ENCODE results near the gene FAM78B.

The FAM78B gene

GRCh38 chr1:166083887-166084286 is 82.9 kb downstream of the FAM78B start:
- no peak for TF ChIP-seq CTCF (IDR thresholded peaks at IDR 0.05; ENCODE audit: low read depth, low read length)
- no peak overlapping the region for H3K4me3 ChIP-seq (ENCODE audit: low read depth, low read length)
- H3K4me1 ChIP-seq: no peaks in the 10 kb centered on the region
- H3K27me3 ChIP-seq: no peaks in the 10 kb centered on the region
- H3K36me3 ChIP-seq: no peaks in the 10 kb centered on the region
- no peaks in the 10 kb centered on the region for H3K9me3 ChIP-seq
- no peak for DNase-seq

GRCh38 chr1:166082601-166083000 is 84.2 kb downstream of the FAM78B start:
- no peak for DNase-seq
- H3K9me3 ChIP-seq: no peaks in the 10 kb centered on the region
- no peak for TF ChIP-seq CTCF (IDR thresholded peaks at IDR 0.05; ENCODE audit: low read depth, low read length)
- no peaks in the 10 kb centered on the region for H3K36me3 ChIP-seq
- H3K27me3 ChIP-seq: no peaks in the 10 kb centered on the region
- no peaks in the 10 kb centered on the region for H3K4me1 ChIP-seq
- no peak overlapping the region for H3K4me3 ChIP-seq (ENCODE audit: low read depth, low read length)

- no peak for TF ChIP-seq CTCF (IDR thresholded peaks at IDR 0.05; ENCODE audit: low read depth, low read length)
- Histone ChIP-seq H3K4me1 (no peaks in the 10 kb centered on the region), H3K27me3 (no peaks in the 10 kb centered on the region), H3K9me3 (no peaks in the 10 kb centered on the region), H3K4me3 (ENCODE audit: low read depth, low read length) (no peak overlapping the region), H3K36me3 (no peaks in the 10 kb centered on the region)
- DNase-seq: no peak
Measured at GRCh38 chr1:166080967-166081870, 85.6 kb downstream of the FAM78B start.

GRCh38 chr1:166080277-166080966 is 86.4 kb downstream of the FAM78B start:
- no peak for TF ChIP-seq CTCF (IDR thresholded peaks at IDR 0.05; ENCODE audit: low read depth, low read length)
- Histone ChIP-seq H3K4me1 (no peaks in the 10 kb centered on the region), H3K9me3 (no peaks in the 10 kb centered on the region), H3K4me3 (ENCODE audit: low read depth, low read length) (no peak overlapping the region), H3K36me3 (no peaks in the 10 kb centered on the region), H3K27me3 (no peaks in the 10 kb centered on the region)
- DNase-seq: no peak

GRCh38 chr1:166079276-166079675 is 87.5 kb downstream of the FAM78B start:
- H3K4me3 ChIP-seq (ENCODE audit: low read depth, low read length): no peak overlapping the region
- no peaks in the 10 kb centered on the region for H3K9me3 ChIP-seq
- TF ChIP-seq CTCF (IDR thresholded peaks at IDR 0.05; ENCODE audit: low read depth, low read length): no peak
- H3K36me3 ChIP-seq: no peaks in the 10 kb centered on the region
- DNase-seq: no peak
- H3K4me1 ChIP-seq: no peaks in the 10 kb centered on the region
- no peaks in the 10 kb centered on the region for H3K27me3 ChIP-seq

GRCh38 chr1:166073489-166073888 is 93.3 kb downstream of the FAM78B start:
- Histone ChIP-seq H3K36me3 (no peaks in the 10 kb centered on the region), H3K9me3 (no peaks in the 10 kb centered on the region), H3K4me3 (ENCODE audit: low read depth, low read length) (no peak overlapping the region), H3K4me1 (no peaks in the 10 kb centered on the region), H3K27me3 (no peaks in the 10 kb centered on the region)
- no peak for DNase-seq
- TF ChIP-seq CTCF (IDR thresholded peaks at IDR 0.05; ENCODE audit: low read depth, low read length): no peak

Measured in BE2C (cell line).